Endothelial cell of umbilical vein (primary cell): ENCODE measurements around the gene LDLRAD3. TPM values are rescaled to one million over a fixed set of nuclear protein-coding genes. Genes with fewer than 3 reads are reported as not detected.

Experiments
- BruUV-seq: library from RNA; stranded (reverse); fragments of 400-500 nt; replicated peaks from 2 replicates; lab custom pipeline; 2021; lab: Mats Ljungman, UMichigan
- CTCF ChIA-PET: fragments of 300-600, 350-600 bp; sonication (Branson Sonifier 250); formaldehyde crosslinking; loops from one replicate; lab custom pipeline; 2021; ENCODE audit warnings: antibody characterized with exemption, inconsistent platforms; lab: Charles Lee
- POLR2A ChIA-PET: fragments of 300-600, 350-600 bp; sonication (Branson Sonifier 250); formaldehyde crosslinking; loops from one replicate; lab custom pipeline; 2021; ENCODE audit warnings: antibody characterized with exemption, inconsistent platforms; lab: Charles Lee
- DNase-seq: peaks from one replicate; pipeline ENCODE4 v3.0.0-alpha.2; 2011; ENCODE audit warnings: low read depth, low spot score
- FAIRE-seq: peaks from 2 replicates; lab custom pipeline; 2011; peaks lifted over from hg19 to GRCh38; lab: Jason Lieb, UNC
- H2AFZ ChIP-seq: 2 replicates; pipeline ENCODE4 v1.6.0; 2012; ENCODE audit warnings: low read depth, low read length, control low read depth, inconsistent platforms
- H3K27ac ChIP-seq: 2 replicates; pipeline ENCODE4 v1.5.1; 2011; ENCODE audit warnings: low read depth, mild to moderate bottlenecking, control low read depth, low read length, moderate library complexity; ENCODE audit not compliant: insufficient read depth
- H3K27me3 ChIP-seq, 2 experiments: 2 replicates each; pipeline versions ENCODE4 v1.6.0 to v1.6.1; 2011; ENCODE audit warnings: low read length in 2 of 2, mixed read lengths in 1 of 2; ENCODE audit not compliant: control insufficient read depth in 2 of 2, insufficient read depth in 2 of 2
- H3K36me3 ChIP-seq, 2 experiments: 2 replicates in 1 of 2; 3 replicates in 1 of 2; pipeline ENCODE4 v1.5.1; 2011; ENCODE audit warnings: low read length in 2 of 2, mild to moderate bottlenecking in 1 of 2, moderate library complexity in 1 of 2; ENCODE audit not compliant: control insufficient read depth in 2 of 2, insufficient read depth in 2 of 2; ENCODE audit errors: extremely low read depth in 1 of 2
- H3K4me1 ChIP-seq: 3 replicates; pipeline ENCODE4 v1.5.1; 2011; ENCODE audit warnings: mild to moderate bottlenecking, low read length; ENCODE audit not compliant: control insufficient read depth, insufficient read depth; ENCODE audit errors: extremely low read depth
- H3K4me2 ChIP-seq: 2 replicates; pipeline ENCODE4 v1.6.1; 2011; ENCODE audit warnings: low read length, control low read depth, mixed read lengths; ENCODE audit not compliant: insufficient read depth
- H3K4me3 ChIP-seq, 3 experiments: fragments of 200-600 bp in 1 of 3; sonication (generic), shearing (Covaris generic) in 1 of 3; replicated peaks in 1 of 3; 2 replicates each; pipeline ENCODE4 v1.5.1; 2011 to 2016; ENCODE audit warnings: control low read depth in 3 of 3, low read length in 3 of 3, mild to moderate bottlenecking in 2 of 3, inconsistent platforms in 1 of 3, low read depth in 1 of 3, moderate library complexity in 1 of 3; ENCODE audit not compliant: insufficient read depth in 1 of 3
- H3K79me2 ChIP-seq: 2 replicates; pipeline ENCODE4 v1.6.0; 2012; ENCODE audit warnings: low read length, inconsistent platforms; ENCODE audit not compliant: control insufficient read depth, insufficient read depth
- H3K9ac ChIP-seq: replicated peaks from 2 replicates; pipeline ENCODE3; 2011; ENCODE audit warnings: low read length, control low read depth; ENCODE audit not compliant: insufficient read depth; ENCODE audit errors: extremely low read depth
- H3K9me1 ChIP-seq: replicated peaks from 3 replicates; pipeline ENCODE4 v1.6.0; 2011; ENCODE audit warnings: mild to moderate bottlenecking, low read length; ENCODE audit not compliant: control insufficient read depth, insufficient read depth; ENCODE audit errors: extremely low read depth
- H3K9me3 ChIP-seq: replicated peaks from 2 replicates; pipeline ENCODE4 v1.5.1; 2012; ENCODE audit warnings: low read length, inconsistent platforms; ENCODE audit not compliant: control insufficient read depth, insufficient read depth
- H4K20me1 ChIP-seq: replicated peaks from 2 replicates; pipeline ENCODE3; 2011; ENCODE audit warnings: mild to moderate bottlenecking, low read length; ENCODE audit not compliant: control insufficient read depth, insufficient read depth; ENCODE audit errors: extremely low read depth
- CTCF ChIP-seq, 2 donors: IDR thresholded peaks; 1 replicate in 1 of 2; 2 replicates in 1 of 2; pipeline ENCODE4 v1.5.1; 2011; ENCODE audit warnings: low read length in 2 of 2, mild to moderate bottlenecking in 2 of 2, moderate library complexity in 2 of 2, control low read depth in 1 of 2, inconsistent platforms in 1 of 2, low read depth in 1 of 2; ENCODE audit not compliant: insufficient read depth in 1 of 2; ENCODE audit errors: extremely low read depth in 1 of 2
- EZH2 ChIP-seq: IDR thresholded peaks from 2 replicates; pipeline ENCODE4 v1.6.1; 2012; ENCODE audit warnings: borderline replicate concordance, low read depth, mild to moderate bottlenecking, moderate library complexity, low read length, inconsistent platforms; ENCODE audit not compliant: severe bottlenecking
- FOS ChIP-seq: IDR thresholded peaks from 2 replicates; pipeline ENCODE4 v1.6.1; 2011; ENCODE audit warnings: mild to moderate bottlenecking, low read length, moderate library complexity, borderline replicate concordance; ENCODE audit not compliant: insufficient read depth
- GATA2 ChIP-seq: IDR thresholded peaks from 2 replicates; pipeline ENCODE4 v1.7.0; 2011; ENCODE audit warnings: low read depth, mild to moderate bottlenecking, moderate library complexity, mixed read lengths, low read length; ENCODE audit not compliant: insufficient read length, insufficient read depth
- JUN ChIP-seq: IDR thresholded peaks from 2 replicates; pipeline ENCODE4 v1.6.1; 2011; ENCODE audit warnings: borderline replicate concordance, low read depth; ENCODE audit not compliant: insufficient read length, insufficient read depth
- MYC ChIP-seq: IDR thresholded peaks from one replicate; pipeline ENCODE4 v1.6.1; 2011; ENCODE audit warnings: mild to moderate bottlenecking, low read depth, low read length
- POLR2A ChIP-seq: IDR thresholded peaks from 2 replicates; pipeline ENCODE4 v1.6.1; 2012; ENCODE audit warnings: low read depth, mild to moderate bottlenecking, control low read depth, low read length
- POLR2AphosphoS5 ChIP-seq: IDR thresholded peaks from 2 replicates; pipeline ENCODE4 v1.6.1; 2012; ENCODE audit warnings: low read depth, mild to moderate bottlenecking, control low read depth, low read length, moderate library complexity; ENCODE audit not compliant: insufficient read depth
- dilution Hi-C: fragments of 300-500 bp; cut with MboI; formaldehyde crosslinking; loops from one replicate; pipeline ENCODE4 v1.15.0; 2019; ENCODE audit warnings: low sequenced_read_pairs; ENCODE audit not compliant: extremely low pct_ligation_motif_present
- intact Hi-C: fragments of 100-400 bp; cut with micrococcal nuclease; formaldehyde crosslinking; loops from one replicate; pipeline ENCODE4 v1.10.0; 2022
- polyA plus RNA-seq, 4 experiments: library from polyadenylated mRNA; depleted of rRNA in 3 of 4; stranded (reverse) in 3 of 4; unstranded in 1 of 4; fragments of >200 nt; gene quantifications; 2 replicates each; pipeline versions ENCODE4 v1.2.1 to v1.2.3, GENCODE V29; 2011 to 2012; ENCODE audit warnings: missing spikeins in 1 of 4
- total RNA-seq: library from RNA; stranded (reverse); gene quantifications from 2 replicates; pipeline ENCODE4 v1.2.3, GENCODE V29; 2021
- TF ChIP-seq, protein P1 (sequence below): IDR thresholded peaks from 2 replicates; pipeline ENCODE4 v1.6.1; 2011; ENCODE audit not compliant: insufficient read depth, insufficient read length

LDLRAD3 gene
- total and polyA plus RNA-seq, 2 donors (not counting 3 experiments of a cell fraction or from before 2014, with no cell fraction given), result 17.9 to 25.1 TPM

DNA sequence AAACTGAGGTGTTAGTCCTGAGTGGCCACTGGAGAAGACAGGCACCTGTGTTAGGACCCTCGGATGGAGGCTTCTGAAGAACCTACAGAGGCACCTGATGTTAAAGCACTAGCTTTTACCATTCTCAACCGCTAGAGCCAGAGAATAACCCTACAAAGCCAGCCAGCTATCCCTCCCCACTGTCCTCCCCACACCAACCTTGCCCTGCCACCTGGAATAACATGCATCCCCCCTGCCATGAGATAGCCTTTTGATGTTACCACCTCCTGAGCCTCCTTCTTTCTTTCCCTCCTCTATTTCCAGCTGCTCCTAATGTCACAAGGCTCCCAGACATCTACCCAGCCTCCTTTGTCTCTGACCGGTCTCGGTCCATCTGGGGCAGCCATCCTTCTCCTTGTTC is 317.2 kb downstream of the LDLRAD3 start:
- dilution Hi-C loops (loop anchor here (25.0 kb wide), 2 partner anchors 449 to 649 kb away; partner anchors contain the start of gene FJX1), intact Hi-C loops (loop anchor here (10.0 kb wide), 1 partner anchor 1336 kb away; no protein-coding TSS in a partner anchor)
- FAIRE-seq, result no peak
- ChIA-PET CTCF (interaction anchor here (0.6 to 6.9 kb wide), 6 partner anchors 129 to 645 kb away, joined by 3 to 266 read pairs (median 4); no protein-coding TSS in a partner anchor), POLR2A (no interaction called here)
- no peaks in the 10 kb centered on the region for H3K9me3 ChIP-seq
- TF ChIP-seq POLR2A (no peak), JUN (no peak), FOS (no peak), POLR2AphosphoS5 (no peak), CTCF (IDR thresholded peaks at IDR 0.05; ENCODE audit: extremely low read depth in 1 of 2, insufficient read depth in 1 of 2, low read depth in 1 of 2, low read length in 2 of 2) (no peak), EZH2 (no peak), GATA2 (no peak), MYC (no peak)
- TF ChIP-seq, protein P1, sequence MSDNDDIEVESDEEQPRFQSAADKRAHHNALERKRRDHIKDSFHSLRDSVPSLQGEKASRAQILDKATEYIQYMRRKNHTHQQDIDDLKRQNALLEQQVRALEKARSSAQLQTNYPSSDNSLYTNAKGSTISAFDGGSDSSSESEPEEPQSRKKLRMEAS, result no peak
- H2AFZ ChIP-seq, result no peak overlapping the region
- no peaks in the 10 kb centered on the region for H4K20me1 ChIP-seq
- no TSS peak for BruUV-seq
- no peak overlapping the region for H3K27ac ChIP-seq
- H3K9me1 ChIP-seq, result no peaks in the 10 kb centered on the region
- no peaks in the 10 kb centered on the region for H3K4me1 ChIP-seq
- no peak overlapping the region for H3K4me3 ChIP-seq
- no peak overlapping the region for H3K4me2 ChIP-seq
- no peaks in the 10 kb centered on the region for H3K79me2 ChIP-seq
- H3K9ac ChIP-seq, result no peak overlapping the region
- no peak for DNase-seq
- no peaks in the 10 kb centered on the region for H3K36me3 ChIP-seq
- peaks cover 0 to 5% of the 10 kb centered on the region in 2 experiments for H3K27me3 ChIP-seq
